Fibroblast of the aortic adventitia (primary cell): Measurements from ENCODE around the gene FBXW5. TPM values are rescaled to one million over a fixed set of nuclear protein-coding genes. Genes with fewer than 3 reads are reported as not detected.

Source experiments
- DNase-seq: peaks from one replicate; pipeline ENCODE4 v3.0.0-alpha.2; 2010; ENCODE audit warnings: low read depth
- H3K4me3 ChIP-seq: 2 replicates; pipeline ENCODE4 v1.5.1; 2011; ENCODE audit warnings: low read depth, mild to moderate bottlenecking, control low read depth, low read length, moderate library complexity
- total RNA-seq: library from RNA; depleted of rRNA; stranded (reverse); fragments of >200 nt; gene quantifications from 2 replicates; pipeline ENCODE4 v1.2.3, GENCODE V29; 2012; ENCODE audit warnings: low replicate concordance
- TF ChIP-seq, protein P1 (sequence below): IDR thresholded peaks from 2 replicates; pipeline ENCODE4 v1.5.1; 2011; ENCODE audit warnings: mild to moderate bottlenecking, low read length, control low read depth, inconsistent platforms; ENCODE audit not compliant: insufficient read depth

The FBXW5 gene
- total RNA-seq, 1 donor = 139 TPM

DNA sequence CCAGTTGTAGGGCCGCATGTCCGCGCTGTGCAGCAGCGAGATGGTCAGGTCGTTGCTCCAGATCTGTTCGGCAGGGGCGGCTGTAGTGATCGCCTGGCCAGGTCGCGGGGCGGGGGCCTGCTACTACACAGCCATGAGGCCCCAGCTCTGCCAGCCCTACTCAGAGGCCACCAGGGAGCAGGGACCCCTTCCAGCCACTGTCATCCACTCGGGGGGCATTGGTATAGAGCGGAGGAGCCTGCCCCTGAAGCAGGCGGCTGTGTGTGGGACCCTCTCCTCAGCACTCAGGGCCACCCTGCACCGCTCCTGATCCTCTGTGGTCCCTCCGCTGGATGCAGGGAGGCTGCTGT lies 1.7 kb downstream of the FBXW5 start:
- H3K4me3 ChIP-seq = peak overlapping the region; percentile 83
- no peak for DNase-seq
- TF ChIP-seq, protein P1, sequence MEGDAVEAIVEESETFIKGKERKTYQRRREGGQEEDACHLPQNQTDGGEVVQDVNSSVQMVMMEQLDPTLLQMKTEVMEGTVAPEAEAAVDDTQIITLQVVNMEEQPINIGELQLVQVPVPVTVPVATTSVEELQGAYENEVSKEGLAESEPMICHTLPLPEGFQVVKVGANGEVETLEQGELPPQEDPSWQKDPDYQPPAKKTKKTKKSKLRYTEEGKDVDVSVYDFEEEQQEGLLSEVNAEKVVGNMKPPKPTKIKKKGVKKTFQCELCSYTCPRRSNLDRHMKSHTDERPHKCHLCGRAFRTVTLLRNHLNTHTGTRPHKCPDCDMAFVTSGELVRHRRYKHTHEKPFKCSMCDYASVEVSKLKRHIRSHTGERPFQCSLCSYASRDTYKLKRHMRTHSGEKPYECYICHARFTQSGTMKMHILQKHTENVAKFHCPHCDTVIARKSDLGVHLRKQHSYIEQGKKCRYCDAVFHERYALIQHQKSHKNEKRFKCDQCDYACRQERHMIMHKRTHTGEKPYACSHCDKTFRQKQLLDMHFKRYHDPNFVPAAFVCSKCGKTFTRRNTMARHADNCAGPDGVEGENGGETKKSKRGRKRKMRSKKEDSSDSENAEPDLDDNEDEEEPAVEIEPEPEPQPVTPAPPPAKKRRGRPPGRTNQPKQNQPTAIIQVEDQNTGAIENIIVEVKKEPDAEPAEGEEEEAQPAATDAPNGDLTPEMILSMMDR = no peak

- peak overlapping the region; percentile 14 for H3K4me3 ChIP-seq
- DNase-seq = no peak
- TF ChIP-seq, protein P1 = no peak
Observed at GRCh38 chr9:136942112-136942880, 2.2 kb downstream of the FBXW5 start.

DNA sequence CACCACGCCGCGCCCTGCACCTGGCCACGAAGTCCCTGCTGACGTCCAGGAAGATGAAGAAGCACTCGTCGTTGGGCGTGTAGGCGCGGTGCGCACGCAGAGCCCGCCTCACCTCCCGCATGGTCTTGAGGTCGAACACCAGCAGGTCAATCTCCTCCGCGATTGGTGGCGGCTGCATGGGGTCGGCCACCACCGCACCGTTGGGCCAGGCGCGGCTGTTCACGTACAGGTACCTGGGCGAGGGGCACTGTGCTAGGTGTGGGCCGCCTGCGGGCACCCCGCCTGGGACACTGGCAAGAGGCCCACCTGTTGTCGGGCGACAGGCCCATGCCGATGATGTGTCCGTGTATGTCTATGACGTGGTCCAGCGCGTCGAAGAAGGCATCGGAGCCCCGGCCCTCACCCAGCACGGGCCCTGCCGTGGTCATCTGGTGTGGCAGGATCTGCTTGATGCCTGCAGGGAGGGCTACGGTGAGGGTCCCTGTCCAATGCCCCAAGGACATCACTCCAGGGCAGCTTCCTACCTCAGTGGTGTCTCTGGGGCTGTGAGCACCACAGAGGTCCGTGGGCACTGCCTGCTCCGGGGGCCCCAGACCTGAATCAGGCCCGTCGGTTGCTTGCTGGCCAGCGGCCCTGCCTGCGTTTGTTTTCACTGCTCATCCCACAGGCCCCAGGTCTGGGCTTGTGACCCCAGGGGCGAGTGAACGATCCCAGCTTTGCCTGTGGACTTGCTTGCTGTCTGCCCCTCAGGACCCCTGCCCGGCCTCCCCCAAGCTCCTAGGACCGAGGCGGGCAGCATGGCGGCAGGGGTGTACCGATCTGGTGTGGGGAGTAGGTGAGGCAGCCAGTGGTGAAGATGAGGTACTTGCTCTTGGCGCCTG lies 3.1 kb downstream of the FBXW5 start:
- DNase-seq = no peak
- TF ChIP-seq, protein P1 = no peak
- H3K4me3 ChIP-seq = no peak overlapping the region

GRCh38 chr9:136940526-136941230 lies 3.9 kb downstream of the FBXW5 start:
- TF ChIP-seq, protein P1 = no peak
- DNase-seq = no peak
- H3K4me3 ChIP-seq = no peak overlapping the region

- TF ChIP-seq, protein P1 = no peak
- DNase-seq = no peak
- no peak overlapping the region for H3K4me3 ChIP-seq
Observed at GRCh38 chr9:136939996-136940525, 4.5 kb downstream of the FBXW5 start.

DNA sequence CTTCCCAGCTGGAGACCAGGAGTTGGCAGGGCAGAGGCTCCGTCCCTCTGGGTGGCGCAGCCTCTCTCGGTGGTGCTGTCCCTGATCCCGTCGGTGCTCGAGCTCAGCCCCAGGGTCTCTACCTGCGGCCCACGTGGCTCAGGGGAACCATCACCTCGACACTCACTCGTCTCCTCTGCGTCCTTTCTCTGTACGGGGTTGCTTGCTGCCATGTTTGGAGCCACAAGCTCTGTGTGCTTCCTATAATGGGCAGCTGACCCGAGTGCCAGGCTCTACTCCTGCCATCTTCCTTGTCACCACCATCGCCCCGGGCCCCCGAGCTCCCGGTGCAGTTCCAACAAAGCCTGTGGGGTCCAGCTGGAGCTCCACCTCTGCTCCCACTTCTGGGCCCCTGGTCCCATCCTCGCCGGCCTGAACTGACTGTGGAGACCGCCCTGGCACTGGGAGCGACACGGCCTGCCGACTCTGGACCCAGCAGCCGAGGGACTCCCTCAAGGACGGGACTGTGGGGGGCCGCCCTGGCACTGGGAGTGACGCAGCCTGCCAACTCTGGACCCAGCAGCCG lies 5.0 kb downstream of the FBXW5 start:
- TF ChIP-seq, protein P1 = no peak
- no peak overlapping the region for H3K4me3 ChIP-seq
- DNase-seq = no peak
